Nephron progenitor cell (in vitro differentiated cells): ENCODE data around the gene ADAD2.

Experiments used
- DNase-seq: peaks from one replicate; pipeline ENCODE4 v3.0.0; 2021
- H3K27ac Mint-ChIP-seq: 2 replicates; pipeline ENCODE4 v1.8.0; 2021; ENCODE audit warnings: mild to moderate bottlenecking, moderate library complexity, mixed read lengths
- H3K27me3 Mint-ChIP-seq: 2 replicates; pipeline ENCODE4 v1.8.0; 2021; ENCODE audit warnings: mild to moderate bottlenecking, low read depth, mixed read lengths; ENCODE audit not compliant: poor library complexity
- H3K36me3 Mint-ChIP-seq: 2 replicates; pipeline ENCODE4 v1.8.0; 2021; ENCODE audit warnings: low read depth, mixed read lengths
- H3K4me1 Mint-ChIP-seq: 2 replicates; pipeline ENCODE4 v1.8.0; 2021; ENCODE audit warnings: mixed read lengths
- H3K4me3 Mint-ChIP-seq: 2 replicates; pipeline ENCODE4 v1.8.0; 2021; ENCODE audit warnings: mild to moderate bottlenecking, moderate library complexity, mixed read lengths
- H3K9me3 Mint-ChIP-seq: 2 replicates; pipeline ENCODE4 v1.8.0; 2021; ENCODE audit warnings: mild to moderate bottlenecking, moderate library complexity, mixed read lengths
- TF ChIP-seq, protein P1 (sequence below): fragments of 200-600 bp; sonication (generic); IDR thresholded peaks from 2 replicates; pipeline ENCODE4 v1.5.0; 2021; ENCODE audit warnings: antibody characterized with exemption

The ADAD2 gene

DNA sequence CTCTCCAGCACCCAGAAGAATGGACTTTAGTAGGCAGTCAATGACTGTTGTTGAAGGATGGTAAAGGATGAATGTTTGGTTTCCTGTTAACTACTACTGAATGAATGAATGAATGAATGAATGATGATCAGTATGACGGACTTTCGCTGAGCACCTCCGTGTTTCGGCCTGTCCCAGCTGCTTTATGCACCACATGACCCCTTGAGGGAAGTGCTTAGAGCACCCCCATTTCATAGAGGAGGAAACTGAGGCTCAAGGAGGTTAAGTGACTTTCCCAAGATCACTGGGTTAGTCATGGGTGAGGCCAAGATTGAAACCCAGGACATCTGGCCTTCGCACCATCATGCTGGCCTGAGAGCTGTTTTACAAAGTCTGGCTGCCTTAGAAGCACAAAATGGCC is 42.0 kb downstream of the ADAD2 start:
- peaks cover 3% of the 10 kb centered on the region for H3K27me3 Mint-ChIP-seq
- no peak for DNase-seq
- H3K9me3 Mint-ChIP-seq: no peaks in the 10 kb centered on the region
- no peak overlapping the region for H3K4me3 Mint-ChIP-seq
- no peaks in the 10 kb centered on the region for H3K36me3 Mint-ChIP-seq
- no peak overlapping the region for H3K27ac Mint-ChIP-seq
- TF ChIP-seq, protein P1, sequence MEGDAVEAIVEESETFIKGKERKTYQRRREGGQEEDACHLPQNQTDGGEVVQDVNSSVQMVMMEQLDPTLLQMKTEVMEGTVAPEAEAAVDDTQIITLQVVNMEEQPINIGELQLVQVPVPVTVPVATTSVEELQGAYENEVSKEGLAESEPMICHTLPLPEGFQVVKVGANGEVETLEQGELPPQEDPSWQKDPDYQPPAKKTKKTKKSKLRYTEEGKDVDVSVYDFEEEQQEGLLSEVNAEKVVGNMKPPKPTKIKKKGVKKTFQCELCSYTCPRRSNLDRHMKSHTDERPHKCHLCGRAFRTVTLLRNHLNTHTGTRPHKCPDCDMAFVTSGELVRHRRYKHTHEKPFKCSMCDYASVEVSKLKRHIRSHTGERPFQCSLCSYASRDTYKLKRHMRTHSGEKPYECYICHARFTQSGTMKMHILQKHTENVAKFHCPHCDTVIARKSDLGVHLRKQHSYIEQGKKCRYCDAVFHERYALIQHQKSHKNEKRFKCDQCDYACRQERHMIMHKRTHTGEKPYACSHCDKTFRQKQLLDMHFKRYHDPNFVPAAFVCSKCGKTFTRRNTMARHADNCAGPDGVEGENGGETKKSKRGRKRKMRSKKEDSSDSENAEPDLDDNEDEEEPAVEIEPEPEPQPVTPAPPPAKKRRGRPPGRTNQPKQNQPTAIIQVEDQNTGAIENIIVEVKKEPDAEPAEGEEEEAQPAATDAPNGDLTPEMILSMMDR: no peak
- peaks cover 47% of the 10 kb centered on the region for H3K4me1 Mint-ChIP-seq

DNA sequence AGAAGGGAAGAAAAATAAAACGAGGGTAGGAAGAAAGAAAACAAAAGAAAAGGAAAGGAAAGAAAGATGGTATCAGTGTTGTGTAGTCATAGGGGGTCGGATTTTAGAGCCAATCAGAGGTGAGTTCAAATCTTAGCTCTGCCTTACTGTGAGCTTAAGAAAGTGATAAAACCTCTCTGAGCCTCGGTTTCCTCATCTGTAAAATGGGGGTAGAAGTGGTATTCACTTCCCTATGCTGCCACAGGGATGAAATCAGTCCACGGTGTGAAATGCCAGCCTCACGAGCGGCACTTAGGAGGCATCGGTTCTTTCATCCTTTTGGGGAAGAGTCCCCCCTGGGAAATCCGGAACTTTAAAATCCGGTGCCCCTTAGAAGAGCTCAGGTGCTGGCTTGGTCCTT is 42.8 kb downstream of the ADAD2 start:
- no peak overlapping the region for H3K4me3 Mint-ChIP-seq
- no peaks in the 10 kb centered on the region for H3K36me3 Mint-ChIP-seq
- no peak for DNase-seq
- H3K4me1 Mint-ChIP-seq: peaks cover 40% of the 10 kb centered on the region
- H3K9me3 Mint-ChIP-seq: no peaks in the 10 kb centered on the region
- peaks cover 3% of the 10 kb centered on the region for H3K27me3 Mint-ChIP-seq
- TF ChIP-seq, protein P1: no peak
- no peak overlapping the region for H3K27ac Mint-ChIP-seq

DNA sequence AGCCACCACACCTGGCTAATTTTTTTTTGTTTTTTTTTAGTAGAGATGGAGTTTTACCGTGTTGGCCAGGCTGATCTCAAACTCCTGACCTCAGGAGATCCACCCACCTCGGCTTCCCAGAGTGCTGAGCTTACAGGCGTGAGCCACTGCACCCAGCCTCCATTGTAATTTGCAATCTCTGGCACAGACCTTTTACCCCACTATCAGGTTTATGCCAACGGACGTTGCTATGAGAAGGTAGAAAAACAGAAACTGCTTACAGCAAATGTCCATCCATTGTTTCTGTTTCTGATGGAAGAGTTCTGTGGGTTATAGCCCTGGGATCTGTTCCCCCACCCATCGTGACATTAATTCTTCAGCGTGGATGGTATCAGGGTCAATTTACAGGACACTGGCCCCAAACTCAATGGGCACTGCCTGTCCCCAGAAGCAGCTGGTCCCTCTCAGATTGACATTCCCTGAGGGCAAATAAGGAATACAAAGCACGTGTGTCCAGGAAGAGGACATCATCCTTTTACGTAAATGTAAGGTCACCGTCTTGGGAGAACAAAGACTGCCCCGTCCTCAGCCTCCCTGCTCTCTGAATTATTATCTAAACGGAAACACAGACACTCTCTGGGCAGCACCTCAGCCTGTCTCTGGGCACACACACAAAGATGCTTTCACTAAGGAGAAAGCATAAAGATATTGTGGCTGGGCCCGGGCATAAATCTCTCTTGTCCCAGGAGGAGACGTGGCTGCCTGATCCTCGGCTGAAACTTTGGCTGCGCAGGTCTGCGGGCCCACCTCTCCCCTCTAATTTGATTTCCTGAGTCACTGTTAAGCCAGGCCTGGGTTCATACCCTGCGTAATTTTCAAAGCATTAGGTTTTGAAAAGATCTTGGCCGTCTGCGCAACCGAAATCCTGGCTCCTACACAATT is 43.6 kb downstream of the ADAD2 start:
- TF ChIP-seq, protein P1: no peak
- peaks cover 3% of the 10 kb centered on the region for H3K27me3 Mint-ChIP-seq
- peak overlapping the region; percentile 75 for H3K27ac Mint-ChIP-seq
- H3K36me3 Mint-ChIP-seq: no peaks in the 10 kb centered on the region
- H3K9me3 Mint-ChIP-seq: no peaks in the 10 kb centered on the region
- H3K4me1 Mint-ChIP-seq: peaks cover 42% of the 10 kb centered on the region
- no peak overlapping the region for H3K4me3 Mint-ChIP-seq
- DNase-seq: no peak

DNA sequence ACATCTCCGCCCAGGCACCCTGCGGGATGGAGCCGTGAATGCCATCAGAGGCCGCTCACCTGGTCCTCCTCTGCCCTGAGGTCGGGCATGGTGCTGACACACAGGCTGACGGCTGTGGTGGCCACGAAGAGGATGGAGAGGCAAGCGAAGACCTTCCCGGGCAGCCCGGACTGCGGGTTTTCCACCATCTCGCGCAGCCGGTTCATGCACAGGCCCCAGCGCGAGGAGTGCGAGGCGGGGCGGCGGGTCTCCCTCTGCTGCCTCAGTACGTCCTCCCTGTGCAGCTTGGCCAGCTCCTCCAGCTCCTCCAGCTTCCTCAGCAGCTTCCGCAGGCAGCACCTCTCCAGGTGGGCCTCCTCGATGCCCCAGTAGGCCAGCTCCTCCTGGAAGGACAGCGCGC is 45.7 kb downstream of the ADAD2 start:
- TF ChIP-seq, protein P1: no peak
- H3K36me3 Mint-ChIP-seq: no peaks in the 10 kb centered on the region
- H3K9me3 Mint-ChIP-seq: no peaks in the 10 kb centered on the region
- no peak overlapping the region for H3K27ac Mint-ChIP-seq
- peaks cover 3% of the 10 kb centered on the region for H3K27me3 Mint-ChIP-seq
- no peak for DNase-seq
- peaks cover 40% of the 10 kb centered on the region for H3K4me1 Mint-ChIP-seq
- no peak overlapping the region for H3K4me3 Mint-ChIP-seq

DNA sequence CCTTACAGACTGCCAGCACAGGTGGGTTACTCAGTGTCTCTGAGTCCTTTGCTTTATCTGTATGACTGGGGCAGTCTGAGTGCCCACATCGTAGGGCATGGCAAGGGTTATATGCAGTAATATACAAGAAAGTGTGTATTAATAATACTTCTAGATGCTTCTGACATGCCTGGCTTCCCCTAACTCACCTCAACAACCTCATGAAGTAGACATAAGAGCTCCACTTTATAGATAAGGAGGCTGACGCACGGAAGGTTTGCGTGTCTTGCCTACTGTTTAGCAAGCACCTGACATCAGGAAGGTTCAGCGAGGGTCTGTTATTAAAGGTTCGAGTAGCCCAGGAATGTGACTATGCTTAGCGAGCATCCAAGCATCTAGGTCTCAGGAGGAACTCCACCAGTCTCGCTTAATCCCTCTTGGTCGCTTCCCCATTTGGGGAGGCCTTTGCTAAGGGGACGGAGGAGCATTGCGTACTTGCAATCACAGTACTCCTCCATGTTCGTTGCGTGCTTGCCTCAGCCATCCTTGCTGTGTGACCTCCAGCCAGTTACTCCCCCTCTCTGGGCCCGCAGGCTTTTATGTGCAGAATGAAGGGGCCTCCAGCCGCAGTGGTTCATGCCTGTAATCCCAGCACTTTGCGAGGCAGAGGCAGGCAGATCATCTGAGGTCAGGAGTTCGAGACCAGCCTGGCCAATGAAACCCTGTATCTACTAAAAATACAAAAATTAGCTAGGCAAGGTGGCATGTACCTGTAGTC is 47.2 kb downstream of the ADAD2 start:
- Mint-ChIP-seq H3K4me3 (no peak overlapping the region), H3K9me3 (no peaks in the 10 kb centered on the region), H3K4me1 (peaks cover 40% of the 10 kb centered on the region), H3K27ac (no peak overlapping the region), H3K27me3 (peaks cover 6% of the 10 kb centered on the region), H3K36me3 (no peaks in the 10 kb centered on the region)
- no peak for DNase-seq
- TF ChIP-seq, protein P1: no peak
